Liver (tissue), 9 donors: ENCODE measurements around the gene EIF4G1. TPM values are rescaled to one million over a fixed set of nuclear protein-coding genes. Genes with fewer than 3 reads are reported as not detected.
A peak's percentile ranks its signal among the peaks of the same experiment; 100 is the strongest.

ENCODE experiments used
- DNase-seq: peaks from one replicate; pipeline ENCODE4 v3.0.0-alpha.2; 2017; ENCODE audit warnings: low spot score
- H3K27ac ChIP-seq, 2 donors: one replicate each; pipeline ENCODE4 v1.7.0; 2013; ENCODE audit warnings: inconsistent platforms in 2 of 2, low read length in 2 of 2, control low read depth in 1 of 2, low read depth in 1 of 2, mild to moderate bottlenecking in 1 of 2
- H3K27me3 ChIP-seq, 4 donors: one replicate each; pipeline versions ENCODE4 v1.6.1 to v1.7.0; 2013; ENCODE audit warnings: low read length in 3 of 4, inconsistent platforms in 1 of 4, mild to moderate bottlenecking in 1 of 4, moderate library complexity in 1 of 4; ENCODE audit not compliant: control insufficient read depth in 4 of 4, insufficient read depth in 4 of 4
- H3K36me3 ChIP-seq, 4 donors: one replicate each; pipeline versions ENCODE4 v1.6.1 to v1.7.0; 2013; ENCODE audit warnings: low read length in 3 of 4, mild to moderate bottlenecking in 3 of 4, low read depth in 1 of 4, moderate library complexity in 1 of 4; ENCODE audit not compliant: control insufficient read depth in 4 of 4, insufficient read depth in 3 of 4
- H3K4me1 ChIP-seq, 4 donors: one replicate each; pipeline versions ENCODE4 v1.6.1 to v1.7.0; 2013; ENCODE audit warnings: low read length in 3 of 4, mild to moderate bottlenecking in 3 of 4, moderate library complexity in 1 of 4; ENCODE audit not compliant: control insufficient read depth in 4 of 4, insufficient read depth in 4 of 4
- H3K4me3 ChIP-seq, 3 donors: one replicate each; pipeline versions ENCODE4 v1.6.1 to v1.7.0; 2013; ENCODE audit warnings: low read length in 3 of 3, control low read depth in 1 of 3, low read depth in 1 of 3, mild to moderate bottlenecking in 1 of 3
- H3K9ac ChIP-seq, 2 donors: one replicate each; pipeline ENCODE4 v1.7.0; 2013; ENCODE audit warnings: low read length in 2 of 2, mild to moderate bottlenecking in 2 of 2, moderate library complexity in 2 of 2, control low read depth in 1 of 2, low read depth in 1 of 2
- H3K9me3 ChIP-seq, 4 donors: one replicate each; pipeline versions ENCODE4 v1.6.1 to v1.7.0; 2013; ENCODE audit warnings: low read length in 3 of 4; ENCODE audit not compliant: control insufficient read depth in 4 of 4
- EGR1 ChIP-seq, 2 donors: IDR thresholded peaks; 2 replicates each; pipeline ENCODE4 v1.6.1; 2016 to 2018; ENCODE audit warnings: antibody characterized with exemption in 2 of 2, low read depth in 2 of 2
- JUND ChIP-seq, 2 donors: IDR thresholded peaks; 2 replicates each; pipeline ENCODE4 v1.6.1; 2016; ENCODE audit warnings: antibody characterized with exemption in 2 of 2
- NR2F2 ChIP-seq: IDR thresholded peaks from 2 replicates; pipeline ENCODE4 v1.6.1; 2016; ENCODE audit warnings: antibody characterized with exemption
- SP1 ChIP-seq: IDR thresholded peaks from 2 replicates; pipeline ENCODE4 v1.6.1; 2018; ENCODE audit warnings: antibody characterized with exemption, mild to moderate bottlenecking
- YY1 ChIP-seq: IDR thresholded peaks from 2 replicates; pipeline ENCODE4 v1.6.1; 2016; ENCODE audit warnings: antibody characterized with exemption, mild to moderate bottlenecking
- WGBS: extraction: QIAGEN DNeasy Blood & Tissue Kit; methylation state at CpG from one replicate; pipeline ENCODE4 v1.1.7; 2013; 5-methylcytosine and 5-hydroxymethylcytosine counted together
- polyA plus RNA-seq, 2 donors: library from polyadenylated mRNA; stranded (reverse) in 1 of 2; unstranded in 1 of 2; fragments of 200-250 nt in 1 of 2; fragments of >200 nt in 1 of 2; fragmentation: Nextera tagmentation in 1 of 2; extraction: Ambion mirVana in 1 of 2; gene quantifications; one replicate each; pipeline versions ENCODE4 v1.2.1 to v1.2.3, GENCODE V29; 2013 to 2015
- total RNA-seq, 2 donors: library from RNA; depleted of rRNA; stranded (reverse); fragments of >200 nt; gene quantifications; one replicate each; pipeline ENCODE4 v1.2.3, GENCODE V29; 2014
- TF ChIP-seq, protein P1 (sequence below): IDR thresholded peaks from 2 replicates; pipeline ENCODE4 v1.6.1; 2016; ENCODE audit warnings: antibody characterized with exemption
- TF ChIP-seq, protein P2 (sequence below): IDR thresholded peaks from 2 replicates; pipeline ENCODE4 v1.6.1; 2016; ENCODE audit warnings: antibody characterized with exemption
- TF ChIP-seq, protein P3 (sequence below): IDR thresholded peaks from 2 replicates; pipeline ENCODE4 v1.6.1; 2016; ENCODE audit warnings: antibody characterized with exemption, mild to moderate bottlenecking
- donor health status: healthy.
- donor health status: healthy.
- donor health status: healthy.
- donor health status: healthy.
- donor health status: healthy.

The EIF4G1 gene
- total and polyA plus RNA-seq, 4 donors: 140 to 329 (median 207) TPM

DNA sequence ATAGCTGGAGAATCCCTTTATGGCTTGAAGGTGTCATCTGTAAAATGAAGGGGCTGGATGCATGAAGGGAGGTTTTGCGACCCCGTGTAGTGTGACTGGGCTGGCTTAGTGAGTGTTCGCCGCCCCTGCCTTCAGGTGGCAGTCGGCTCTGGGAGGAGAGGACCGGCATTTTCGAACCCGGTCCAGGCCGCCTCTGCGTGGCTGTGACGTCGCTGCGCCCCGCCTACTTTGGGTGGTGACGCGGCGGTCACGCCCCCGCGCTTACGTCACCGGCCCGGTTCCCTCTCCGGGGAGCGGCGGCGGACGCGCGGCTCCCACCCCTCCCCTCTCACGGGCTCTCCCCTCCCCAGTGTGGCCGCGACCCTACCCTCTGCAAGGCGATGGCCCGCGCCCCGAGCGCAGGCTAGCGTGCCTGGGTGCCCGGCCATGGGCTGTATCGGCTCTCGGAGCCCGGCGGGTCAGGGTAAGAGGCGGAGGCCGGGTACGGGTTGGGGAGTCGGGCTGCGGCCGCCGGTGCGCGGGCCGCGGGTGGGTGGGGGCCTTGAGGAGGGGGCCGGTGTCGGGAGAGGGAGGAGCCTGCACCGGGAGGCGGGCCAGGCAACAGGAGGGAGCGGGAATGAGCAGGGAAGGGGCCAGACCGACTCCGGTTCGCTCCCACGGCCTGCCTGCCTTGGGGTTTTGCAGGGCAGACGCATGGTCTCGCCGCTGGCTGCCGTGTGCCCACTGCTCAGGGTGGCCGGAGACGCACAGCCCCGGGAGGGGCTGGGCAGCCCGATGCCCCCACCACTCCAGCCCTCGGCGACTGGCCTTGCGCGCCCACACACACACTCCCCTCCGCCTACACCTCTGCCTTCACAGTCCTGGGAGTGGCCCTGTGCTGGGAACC lies 21.5 kb downstream of the EIF4G1 start:
- peak; percentile 28 for TF ChIP-seq SP1
- peak; percentile 54 for TF ChIP-seq YY1
- TF ChIP-seq EGR1 (IDR thresholded peaks at IDR 0.05; ENCODE audit: low read depth in 2 of 2): peak; percentile 75 to 81
- TF ChIP-seq, protein P1, sequence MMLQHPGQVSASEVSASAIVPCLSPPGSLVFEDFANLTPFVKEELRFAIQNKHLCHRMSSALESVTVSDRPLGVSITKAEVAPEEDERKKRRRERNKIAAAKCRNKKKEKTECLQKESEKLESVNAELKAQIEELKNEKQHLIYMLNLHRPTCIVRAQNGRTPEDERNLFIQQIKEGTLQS: no peak
- TF ChIP-seq JUND (IDR thresholded peaks at IDR 0.05): peak in 1 of 2 donors; percentile 17
- TF ChIP-seq, protein P2, sequence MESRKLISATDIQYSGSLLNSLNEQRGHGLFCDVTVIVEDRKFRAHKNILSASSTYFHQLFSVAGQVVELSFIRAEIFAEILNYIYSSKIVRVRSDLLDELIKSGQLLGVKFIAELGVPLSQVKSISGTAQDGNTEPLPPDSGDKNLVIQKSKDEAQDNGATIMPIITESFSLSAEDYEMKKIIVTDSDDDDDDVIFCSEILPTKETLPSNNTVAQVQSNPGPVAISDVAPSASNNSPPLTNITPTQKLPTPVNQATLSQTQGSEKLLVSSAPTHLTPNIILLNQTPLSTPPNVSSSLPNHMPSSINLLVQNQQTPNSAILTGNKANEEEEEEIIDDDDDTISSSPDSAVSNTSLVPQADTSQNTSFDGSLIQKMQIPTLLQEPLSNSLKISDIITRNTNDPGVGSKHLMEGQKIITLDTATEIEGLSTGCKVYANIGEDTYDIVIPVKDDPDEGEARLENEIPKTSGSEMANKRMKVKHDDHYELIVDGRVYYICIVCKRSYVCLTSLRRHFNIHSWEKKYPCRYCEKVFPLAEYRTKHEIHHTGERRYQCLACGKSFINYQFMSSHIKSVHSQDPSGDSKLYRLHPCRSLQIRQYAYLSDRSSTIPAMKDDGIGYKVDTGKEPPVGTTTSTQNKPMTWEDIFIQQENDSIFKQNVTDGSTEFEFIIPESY: no peak
- Histone ChIP-seq H3K36me3 (peaks cover 14 to 40% (median 37%) of the 10 kb centered on the region in 4 donors), H3K27me3 (no peaks in the 10 kb centered on the region), H3K27ac (peak overlapping the region; percentile 84 to 89), H3K4me3 (peak overlapping the region; percentile 47 to 68 (median 62)), H3K4me1 (peaks cover 0 to 13% (median 6%) of the 10 kb centered on the region in 4 donors), H3K9me3 (no peaks in the 10 kb centered on the region), H3K9ac (peak overlapping the region; percentile 46 to 50)
- WGBS: 1% methylated on average over 77 of the region's 77 CpGs
- peak; percentile 97 for DNase-seq

DNA sequence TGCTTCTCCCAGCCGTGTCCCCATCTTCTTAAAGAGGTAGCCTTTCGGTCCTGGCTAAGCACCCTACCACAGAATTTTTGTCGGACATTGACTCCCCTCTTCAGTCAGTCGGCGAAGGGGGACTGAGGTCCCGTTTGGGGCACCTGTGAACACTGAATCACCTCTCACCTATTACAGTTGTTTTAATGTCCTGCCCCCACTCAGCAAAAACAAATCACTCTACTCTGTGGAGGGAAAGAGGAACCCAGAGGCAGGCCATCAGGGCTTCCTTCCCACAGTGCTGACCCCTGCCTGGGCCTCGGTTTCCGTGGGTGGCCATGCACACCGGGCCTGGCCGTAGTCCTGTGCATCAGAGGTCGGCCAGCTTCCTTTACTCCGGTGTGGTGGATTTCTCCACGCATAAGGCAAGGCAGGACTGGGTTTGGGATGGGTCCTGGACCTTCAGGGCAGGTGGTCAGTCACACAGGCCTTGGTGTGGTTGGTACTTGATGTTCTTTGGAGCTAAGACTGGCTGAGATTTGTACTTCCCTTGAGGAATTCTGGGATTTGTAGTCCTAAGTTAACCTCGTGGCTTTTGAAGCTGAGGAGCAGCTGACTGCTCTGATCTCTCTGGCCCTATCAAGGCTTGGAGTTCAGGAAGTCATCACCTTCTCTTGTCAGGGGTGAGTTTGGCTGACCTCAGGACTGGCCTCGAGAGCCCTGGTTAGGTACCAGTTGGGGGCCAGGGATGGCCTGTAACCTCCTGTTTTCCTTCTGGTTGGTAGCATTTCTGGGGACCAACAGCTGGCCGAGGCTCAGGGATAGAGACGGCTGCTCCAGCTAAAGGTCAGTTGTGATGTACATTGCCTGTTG lies 22.4 kb downstream of the EIF4G1 start:
- H3K9ac ChIP-seq: peak overlapping the region in 1 of 2 donors; percentile 46
- TF ChIP-seq, protein P1: no peak
- TF ChIP-seq, protein P3, sequence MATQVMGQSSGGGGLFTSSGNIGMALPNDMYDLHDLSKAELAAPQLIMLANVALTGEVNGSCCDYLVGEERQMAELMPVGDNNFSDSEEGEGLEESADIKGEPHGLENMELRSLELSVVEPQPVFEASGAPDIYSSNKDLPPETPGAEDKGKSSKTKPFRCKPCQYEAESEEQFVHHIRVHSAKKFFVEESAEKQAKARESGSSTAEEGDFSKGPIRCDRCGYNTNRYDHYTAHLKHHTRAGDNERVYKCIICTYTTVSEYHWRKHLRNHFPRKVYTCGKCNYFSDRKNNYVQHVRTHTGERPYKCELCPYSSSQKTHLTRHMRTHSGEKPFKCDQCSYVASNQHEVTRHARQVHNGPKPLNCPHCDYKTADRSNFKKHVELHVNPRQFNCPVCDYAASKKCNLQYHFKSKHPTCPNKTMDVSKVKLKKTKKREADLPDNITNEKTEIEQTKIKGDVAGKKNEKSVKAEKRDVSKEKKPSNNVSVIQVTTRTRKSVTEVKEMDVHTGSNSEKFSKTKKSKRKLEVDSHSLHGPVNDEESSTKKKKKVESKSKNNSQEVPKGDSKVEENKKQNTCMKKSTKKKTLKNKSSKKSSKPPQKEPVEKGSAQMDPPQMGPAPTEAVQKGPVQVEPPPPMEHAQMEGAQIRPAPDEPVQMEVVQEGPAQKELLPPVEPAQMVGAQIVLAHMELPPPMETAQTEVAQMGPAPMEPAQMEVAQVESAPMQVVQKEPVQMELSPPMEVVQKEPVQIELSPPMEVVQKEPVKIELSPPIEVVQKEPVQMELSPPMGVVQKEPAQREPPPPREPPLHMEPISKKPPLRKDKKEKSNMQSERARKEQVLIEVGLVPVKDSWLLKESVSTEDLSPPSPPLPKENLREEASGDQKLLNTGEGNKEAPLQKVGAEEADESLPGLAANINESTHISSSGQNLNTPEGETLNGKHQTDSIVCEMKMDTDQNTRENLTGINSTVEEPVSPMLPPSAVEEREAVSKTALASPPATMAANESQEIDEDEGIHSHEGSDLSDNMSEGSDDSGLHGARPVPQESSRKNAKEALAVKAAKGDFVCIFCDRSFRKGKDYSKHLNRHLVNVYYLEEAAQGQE: no peak
- TF ChIP-seq NR2F2: peak; percentile 80

More for the DNA sequence above, 22.4 kb downstream of the EIF4G1 start:
- Histone ChIP-seq H3K4me3 (peak overlapping the region; percentile 47 to 68 (median 62)), H3K27me3 (no peaks in the 10 kb centered on the region), H3K36me3 (peaks cover 7 to 34% (median 29%) of the 10 kb centered on the region in 4 donors), H3K4me1 (peaks cover 0 to 13% (median 6%) of the 10 kb centered on the region in 4 donors), H3K27ac (peak overlapping the region; percentile 84 to 89), H3K9me3 (no peaks in the 10 kb centered on the region)
- 38% methylated on average over 17 of the region's 17 CpGs for WGBS
- DNase-seq: no peak
